BLaER1 treated with 17β-estradiol and CSF1 and Interleukin-3, amounts not matched to agents 10 nM and 100 nM (cell line): Measurements from ENCODE around the gene ARRB1.
A peak's percentile ranks its signal among the peaks of the same experiment; 100 is the strongest.
"Not testable (repeated sequence)": the region's sequence is repeated elsewhere in the genome, so short reads cannot be mapped to it uniquely, and the experiment has no call there.

Experiments
- H3K27ac ChIP-seq, 11 experiments: shearing (Covaris generic); formaldehyde crosslinking; 2 replicates each; pipeline ENCODE4 v1.8.1; 2022
- H3K27me3 ChIP-seq, 11 experiments: shearing (Covaris generic); formaldehyde crosslinking; 2 replicates each; pipeline ENCODE4 v1.8.1; 2022
- H3K36me3 ChIP-seq, 11 experiments: shearing (Covaris generic); formaldehyde crosslinking; 2 replicates each; pipeline ENCODE4 v1.8.1; 2022
- H3K4me1 ChIP-seq, 10 experiments: shearing (Covaris generic); formaldehyde crosslinking; 2 replicates each; pipeline ENCODE4 v1.8.1; 2022
- H3K4me2 ChIP-seq, 11 experiments: shearing (Covaris generic); formaldehyde crosslinking; 2 replicates each; pipeline ENCODE4 v1.8.1; 2022
- H3K4me3 ChIP-seq, 10 experiments: shearing (Covaris generic); formaldehyde crosslinking; 2 replicates each; pipeline ENCODE4 v1.8.1; 2022
- H3K9ac ChIP-seq, 11 experiments: shearing (Covaris generic); formaldehyde crosslinking; 2 replicates each; pipeline ENCODE4 v1.8.1; 2022
- H3K9me3 ChIP-seq, 11 experiments: shearing (Covaris generic); formaldehyde crosslinking; replicated peaks in 1 of 11; 2 replicates each; pipeline ENCODE4 v1.8.1; 2022
- H4K20me1 ChIP-seq, 11 experiments: shearing (Covaris generic); formaldehyde crosslinking; 2 replicates each; pipeline ENCODE4 v1.8.1; 2022
- Cebpa-rat ChIP-seq, 11 experiments: shearing (Covaris generic); IDR thresholded peaks; 2 replicates each; pipeline ENCODE4 v1.8.1; 2022

Gene ARRB1

DNA sequence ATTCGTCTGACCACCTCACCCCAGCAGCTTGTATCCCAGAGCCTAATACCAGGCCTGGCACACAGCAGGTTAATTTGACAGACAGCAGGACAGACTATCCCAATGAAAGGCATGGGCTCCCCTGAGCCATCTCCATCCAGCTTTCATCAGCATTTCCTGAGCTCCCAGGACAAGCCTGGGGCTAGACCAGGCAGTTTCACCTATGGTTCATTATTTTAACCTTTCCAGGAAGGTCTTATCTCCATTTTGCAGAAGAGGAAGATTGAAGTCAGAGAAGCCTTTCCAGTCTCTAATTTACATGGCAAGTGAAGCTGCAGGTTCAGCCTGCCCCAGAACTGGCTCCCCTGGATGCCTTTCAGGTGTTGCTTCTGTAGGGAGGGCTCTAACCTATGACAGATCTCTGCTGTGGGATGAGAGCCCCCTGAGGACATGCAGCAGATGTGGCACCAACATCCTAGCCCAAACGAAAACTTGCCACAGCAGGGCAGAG, 17.0 kb downstream of the ARRB1 start:
- H3K9ac ChIP-seq: peak overlapping the region in 9 of 11 experiments; percentile 4 to 68 (median 25); a peak in 12 of 22 replicates
- peaks cover 93 to 100% (median 98%) of the 10 kb centered on the region in 10 experiments for H3K4me1 ChIP-seq
- H3K9me3 ChIP-seq: no peaks in the 10 kb centered on the region
- no peaks in the 10 kb centered on the region for H3K27me3 ChIP-seq
- H3K4me3 ChIP-seq: no peak overlapping the region
- TF ChIP-seq Cebpa-rat (IDR thresholded peaks at IDR 0.05): no peak
- peak overlapping the region; percentile 94 to 100 (median 97) for H3K4me2 ChIP-seq
- H4K20me1 ChIP-seq: peaks cover 0 to 89% (median 13%) of the 10 kb centered on the region in 11 experiments; a peak in 11 of 22 replicates
- H3K36me3 ChIP-seq: peaks cover 0 to 51% (median 13%) of the 10 kb centered on the region in 11 experiments; a peak in 12 of 22 replicates
- peak overlapping the region in 10 of 11 experiments; percentile 21 to 98 (median 94); a peak in 15 of 22 replicates for H3K27ac ChIP-seq

DNA sequence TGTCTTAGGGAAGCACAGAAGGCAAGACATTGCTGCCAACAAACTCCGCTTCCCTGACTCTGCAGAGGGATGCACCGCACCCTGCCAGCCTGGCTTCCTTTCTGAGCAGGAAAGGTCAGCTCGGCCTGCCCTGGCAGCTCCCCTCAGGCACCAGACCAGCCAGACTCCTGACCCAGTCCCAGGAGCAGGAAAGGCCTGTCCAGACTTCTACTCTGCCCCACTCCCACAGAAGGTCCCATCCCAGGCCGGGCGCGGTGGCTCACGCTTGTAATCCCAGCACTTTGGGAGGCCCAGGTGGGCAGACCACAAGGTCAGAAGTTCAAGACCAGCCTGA, 17.7 kb downstream of the ARRB1 start:
- Histone ChIP-seq H3K4me1 (peaks cover 93 to 100% (median 98%) of the 10 kb centered on the region in 10 experiments), H3K9ac (peak overlapping the region in 3 of 11 experiments; percentile 11 to 47 (median 47); a peak in 4 of 22 replicates), H3K4me2 (peak overlapping the region; percentile 94 to 100 (median 97); a peak in 19 of 22 replicates), H3K27ac (peak overlapping the region in 8 of 11 experiments; percentile 13 to 98 (median 45); a peak in 7 of 22 replicates), H4K20me1 (peaks cover 0 to 96% (median 16%) of the 10 kb centered on the region in 11 experiments; a peak in 12 of 22 replicates), H3K36me3 (peaks cover 0 to 51% (median 13%) of the 10 kb centered on the region in 11 experiments; a peak in 12 of 22 replicates), H3K9me3 (no peaks in the 10 kb centered on the region), H3K27me3 (no peaks in the 10 kb centered on the region), H3K4me3 (no peak overlapping the region)
- TF ChIP-seq Cebpa-rat (IDR thresholded peaks at IDR 0.05): no peak

DNA sequence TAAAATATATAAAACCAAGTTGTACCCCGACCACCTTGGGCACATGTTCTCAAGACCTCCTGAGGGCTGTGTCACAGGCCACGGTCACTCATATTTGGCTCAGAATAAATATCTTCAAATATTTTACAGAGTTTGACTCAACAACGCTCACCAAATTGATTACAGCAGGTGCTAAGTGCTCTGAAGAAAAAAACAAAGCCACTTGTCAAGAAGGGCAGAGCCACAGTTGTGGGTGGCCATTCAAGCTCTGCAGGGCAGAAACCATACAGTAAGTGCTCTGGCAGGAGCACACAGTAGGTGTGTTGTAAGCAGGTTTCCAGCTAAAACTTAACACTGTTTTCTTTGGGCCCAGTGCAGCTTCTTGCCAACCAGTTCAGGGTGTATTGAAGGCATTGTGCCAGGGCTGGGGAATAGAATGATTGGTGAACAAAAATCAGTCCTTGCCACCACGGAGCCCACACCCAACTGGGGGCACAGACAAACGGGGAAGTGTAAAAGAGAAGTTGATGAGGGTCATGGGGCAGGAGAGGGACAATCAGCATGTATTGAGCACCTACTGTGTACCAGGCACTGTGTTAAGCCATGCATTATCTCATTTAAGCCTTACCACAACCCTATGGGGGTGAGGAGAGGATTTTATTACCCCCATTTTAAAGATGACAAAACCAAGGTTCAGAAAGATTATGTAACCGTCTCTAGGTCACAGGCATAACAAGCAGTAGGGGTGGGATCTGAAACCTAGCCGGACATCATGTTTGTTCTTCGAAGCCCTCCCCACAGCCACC, 18.2 kb downstream of the ARRB1 start:
- H3K27ac ChIP-seq: peak overlapping the region in 7 of 11 experiments; percentile 13 to 98 (median 44); a peak in 5 of 22 replicates

GRCh38 chr11:75331761-75332160, 19.7 kb downstream of the ARRB1 start:
- H4K20me1 ChIP-seq: peaks cover 8 to 100% (median 32%) of the 10 kb centered on the region in 11 experiments; a peak in 20 of 22 replicates
- peak overlapping the region in 9 of 11 experiments; percentile 33 to 82 (median 64); a peak in 8 of 22 replicates for H3K4me2 ChIP-seq
- H3K9ac ChIP-seq: 0 out of 22 replicates have a peak overlapping the region, but pooled peaks of 1 of the 11 experiments have one; percentile 30
- H3K9me3 ChIP-seq, H3K4me3 ChIP-seq, H3K27me3 ChIP-seq: not testable (repeated sequence)
- H3K4me1 ChIP-seq: peaks cover 92 to 100% (median 96%) of the 10 kb centered on the region in 10 experiments
- H3K36me3 ChIP-seq: peaks cover 0 to 65% (median 14%) of the 10 kb centered on the region in 11 experiments; a peak in 13 of 22 replicates
- peak overlapping the region in 2 of 11 experiments; percentile 50 to 51; a peak in 1 of 22 replicates for H3K27ac ChIP-seq

More for the DNA sequence above, 18.2 kb downstream of the ARRB1 start:
- no peak overlapping the region for H3K4me3 ChIP-seq
- peaks cover 93 to 100% (median 98%) of the 10 kb centered on the region in 10 experiments for H3K4me1 ChIP-seq
- TF ChIP-seq Cebpa-rat (IDR thresholded peaks at IDR 0.05): no peak
- H4K20me1 ChIP-seq: peaks cover 4 to 99% (median 21%) of the 10 kb centered on the region in 11 experiments; a peak in 19 of 22 replicates
- peak overlapping the region in 9 of 11 experiments; percentile 94 to 100 (median 97); a peak in 14 of 22 replicates for H3K4me2 ChIP-seq
- peak overlapping the region in 2 of 11 experiments; percentile 47; a peak in 2 of 22 replicates for H3K9ac ChIP-seq
- H3K27me3 ChIP-seq: no peaks in the 10 kb centered on the region
- peaks cover 0 to 55% (median 13%) of the 10 kb centered on the region in 11 experiments; a peak in 12 of 22 replicates for H3K36me3 ChIP-seq
- no peaks in the 10 kb centered on the region for H3K9me3 ChIP-seq

- H3K4me1 ChIP-seq: peaks cover 92 to 100% (median 96%) of the 10 kb centered on the region in 10 experiments
- H4K20me1 ChIP-seq: peaks cover 12 to 100% (median 36%) of the 10 kb centered on the region in 11 experiments; a peak in 20 of 22 replicates
- H3K9ac ChIP-seq: peak overlapping the region in 3 of 11 experiments; percentile 4 to 51 (median 13); a peak in 1 of 22 replicates
- H3K4me3 ChIP-seq, H3K27me3 ChIP-seq, H3K9me3 ChIP-seq: not testable (repeated sequence)
- peak overlapping the region; percentile 54 to 87 (median 69); a peak in 21 of 22 replicates for H3K4me2 ChIP-seq
- H3K36me3 ChIP-seq: peaks cover 0 to 60% (median 14%) of the 10 kb centered on the region in 11 experiments; a peak in 13 of 22 replicates
- peak overlapping the region in 5 of 11 experiments; percentile 19 to 66 (median 50); a peak in 9 of 22 replicates for H3K27ac ChIP-seq
Observed at GRCh38 chr11:75331304-75331703, 20.2 kb downstream of the ARRB1 start.

- H3K27me3 ChIP-seq, H3K9me3 ChIP-seq, H3K4me3 ChIP-seq: not testable (repeated sequence)
- Histone ChIP-seq H3K4me2 (peak overlapping the region; percentile 54 to 87 (median 69)), H3K4me1 (peaks cover 92 to 100% (median 96%) of the 10 kb centered on the region in 10 experiments), H3K27ac (peak overlapping the region in 9 of 11 experiments; percentile 7 to 66 (median 21); a peak in 12 of 22 replicates), H4K20me1 (peaks cover 12 to 100% (median 40%) of the 10 kb centered on the region in 11 experiments), H3K36me3 (peaks cover 0 to 59% (median 13%) of the 10 kb centered on the region in 11 experiments; a peak in 14 of 22 replicates), H3K9ac (peak overlapping the region in 8 of 11 experiments; percentile 1 to 52 (median 22); a peak in 5 of 22 replicates)
Observed at GRCh38 chr11:75330886-75331285, 20.6 kb downstream of the ARRB1 start.

DNA sequence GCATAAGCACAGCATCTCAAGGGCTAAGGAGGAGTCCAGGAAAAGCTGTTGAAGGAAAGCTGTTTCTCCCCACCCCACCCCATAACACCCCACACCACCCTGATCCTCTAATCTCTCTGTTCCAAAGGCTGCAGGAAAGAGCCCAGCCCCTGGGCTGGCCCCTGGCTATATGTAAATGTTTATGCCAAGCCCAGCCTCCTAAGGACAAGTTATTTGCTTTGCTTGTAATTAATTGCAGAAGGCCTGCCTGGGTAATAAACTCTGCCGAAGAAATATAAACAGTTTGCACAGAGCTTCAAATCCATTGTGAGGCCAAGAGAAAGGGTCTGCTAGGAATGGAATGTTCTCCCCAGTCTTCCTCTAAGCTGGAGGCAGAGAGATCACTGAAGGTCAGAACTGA, 21.2 kb downstream of the ARRB1 start:
- Histone ChIP-seq H3K9ac (peak overlapping the region in 8 of 11 experiments; percentile 1 to 52 (median 22); a peak in 8 of 22 replicates), H3K4me2 (peak overlapping the region; percentile 54 to 87 (median 80))

More for the DNA sequence above, 21.2 kb downstream of the ARRB1 start:
- H3K27ac ChIP-seq: peak overlapping the region in 9 of 11 experiments; percentile 7 to 73 (median 60); a peak in 12 of 22 replicates
- H3K36me3 ChIP-seq: peaks cover 0 to 59% (median 10%) of the 10 kb centered on the region in 11 experiments; a peak in 15 of 22 replicates
- peaks cover 12 to 100% (median 46%) of the 10 kb centered on the region in 11 experiments for H4K20me1 ChIP-seq
- H3K27me3 ChIP-seq: no peaks in the 10 kb centered on the region
- no peak for TF ChIP-seq Cebpa-rat (IDR thresholded peaks at IDR 0.05)
- H3K4me1 ChIP-seq: peaks cover 91 to 100% (median 96%) of the 10 kb centered on the region in 10 experiments
- no peak overlapping the region for H3K4me3 ChIP-seq
- H3K9me3 ChIP-seq: no peaks in the 10 kb centered on the region
